ENCODE results near the gene CRYGC. TPM values are rescaled to one million over a fixed set of nuclear protein-coding genes. Genes with fewer than 3 reads are reported as not detected.

Gene CRYGC
- total and polyA plus RNA-seq, 2 of the 13 experiments (the other 11 are each of a cell fraction or from before 2014, with no cell fraction given) = 0.20 to 0.27 TPM

GRCh38 chr2:208175069-208175839, 45.6 kb upstream of the CRYGC start (continued):
- TF ChIP-seq ZNF576 (CRISPR knock-in tag; IDR thresholded peaks at IDR 0.05) (no peak), HMG20B (CRISPR knock-in tag; conservative IDR thresholded peaks at IDR 0.05) (no peak), CEBPG (CRISPR knock-in tag; IDR thresholded peaks at IDR 0.05) (peak; percentile 75), ZNF280B (CRISPR knock-in tag; IDR thresholded peaks at IDR 0.05; ENCODE audit: borderline replicate concordance) (no peak), ZNF17 (CRISPR knock-in tag; IDR thresholded peaks at IDR 0.05) (no peak), SIX1 (CRISPR knock-in tag; IDR thresholded peaks at IDR 0.05; ENCODE audit: borderline replicate concordance) (0 out of 2 replicates have a peak, but pooled peaks have one; percentile 21), ZNF34 (CRISPR knock-in tag; IDR thresholded peaks at IDR 0.05; ENCODE audit: borderline replicate concordance) (no peak), ISL2 (CRISPR knock-in tag; IDR thresholded peaks at IDR 0.05) (no peak), TRIM24 (CRISPR knock-in tag; IDR thresholded peaks at IDR 0.05) (no peak), ZSCAN30 (CRISPR knock-in tag; IDR thresholded peaks at IDR 0.05) (no peak), ZNF512 (CRISPR knock-in tag; IDR thresholded peaks at IDR 0.05) (no peak), ZSCAN29 (CRISPR knock-in tag; conservative IDR thresholded peaks at IDR 0.05) (0 out of 2 replicates have a peak, but pooled peaks have one; percentile 61), ZNF597 (CRISPR knock-in tag; IDR thresholded peaks at IDR 0.05) (no peak), PHF5A (CRISPR knock-in tag; IDR thresholded peaks at IDR 0.05; ENCODE audit: low read depth, unreplicated experiment) (no peak), ZNF101 (CRISPR knock-in tag; IDR thresholded peaks at IDR 0.05; ENCODE audit: borderline replicate concordance, low read depth) (no peak), GPBP1L1 (CRISPR knock-in tag; IDR thresholded peaks at IDR 0.05) (no peak), ZGPAT (CRISPR knock-in tag; IDR thresholded peaks at IDR 0.05) (peak; percentile 45; the same call in 1 of the 2 replicates), TEAD2 (CRISPR knock-in tag; IDR thresholded peaks at IDR 0.05) (no peak), EEA1 (CRISPR knock-in tag; IDR thresholded peaks at IDR 0.05; ENCODE audit: borderline replicate concordance) (no peak), NCOA2 (CRISPR knock-in tag; IDR thresholded peaks at IDR 0.05) (no peak; the same call in 1 of the 2 replicates), ZNF136 (CRISPR knock-in tag; IDR thresholded peaks at IDR 0.05; ENCODE audit: low read depth) (no peak), ZNF253 (CRISPR knock-in tag; IDR thresholded peaks at IDR 0.05; ENCODE audit: borderline replicate concordance) (no peak), ZNF619 (CRISPR knock-in tag; IDR thresholded peaks at IDR 0.05) (no peak)

All from HepG2 (cell line).